HepG2 (cell line): ENCODE data around the gene DPH2. TPM values are rescaled to one million over a fixed set of nuclear protein-coding genes. Genes with fewer than 3 reads are reported as not detected.

Experiments
- IKZF5 ChIP-seq: IDR thresholded peaks from 2 replicates; pipeline ENCODE4 v1.6.1; 2018; ENCODE audit warnings: missing genetic modification reagents, mild to moderate bottlenecking, missing compliant biosample characterization
- KLF15 ChIP-seq: sonication (generic); formaldehyde crosslinking; IDR thresholded peaks from 2 replicates; pipeline ENCODE4 v1.8.1; 2023; ENCODE audit warnings: borderline replicate concordance, mild to moderate bottlenecking, inconsistent platforms, missing genetic modification reagents, mixed read lengths
- KMT2B ChIP-seq: IDR thresholded peaks from 2 replicates; pipeline ENCODE4 v1.6.1; 2016; ENCODE audit warnings: missing genetic modification reagents, missing compliant biosample characterization
- POLR2G ChIP-seq: fragments of 200-400 bp; formaldehyde crosslinking; IDR thresholded peaks from 2 replicates; pipeline ENCODE4 v1.6.1; 2018; ENCODE audit warnings: mild to moderate bottlenecking, low read depth, low read length, moderate library complexity
- SCMH1 ChIP-seq: sonication (generic); formaldehyde crosslinking; IDR thresholded peaks from 2 replicates; pipeline ENCODE4 v1.9.0; 2021; ENCODE audit warnings: missing genetic modification reagents, mild to moderate bottlenecking, borderline replicate concordance
- SRF ChIP-seq: IDR thresholded peaks from 2 replicates; pipeline ENCODE4 v1.6.1; 2011; ENCODE audit warnings: mild to moderate bottlenecking, low read depth, low read length, moderate library complexity
- TCF12 ChIP-seq, 2 experiments: fragments of 450-650 bp in 1 of 2; sonication (generic) in 1 of 2; formaldehyde crosslinking in 1 of 2; IDR thresholded peaks; 2 replicates each; pipeline versions ENCODE4 v1.6.1 to v1.8.0; 2017 to 2022; ENCODE audit warnings: antibody characterized with exemption in 1 of 2, mild to moderate bottlenecking in 1 of 2, missing genetic modification reagents in 1 of 2, moderate library complexity in 1 of 2
- ZNF510 ChIP-seq: sonication (generic); formaldehyde crosslinking; IDR thresholded peaks from 2 replicates; pipeline ENCODE4 v1.4.0; 2020; ENCODE audit warnings: low read depth, mild to moderate bottlenecking, missing genetic modification reagents
- ZNF780A ChIP-seq: sonication (generic); formaldehyde crosslinking; IDR thresholded peaks from 2 replicates; pipeline ENCODE4 v1.8.0; 2022; ENCODE audit warnings: mild to moderate bottlenecking, missing genetic modification reagents, moderate library complexity
- ZNF784 ChIP-seq: sonication (generic); formaldehyde crosslinking; IDR thresholded peaks from 2 replicates; pipeline ENCODE4 v1.5.1; 2020; ENCODE audit warnings: missing genetic modification reagents, mild to moderate bottlenecking, borderline replicate concordance
- ZXDC ChIP-seq: sonication (generic); formaldehyde crosslinking; IDR thresholded peaks from 2 replicates; pipeline ENCODE4 v1.5.0; 2020; ENCODE audit warnings: mild to moderate bottlenecking, missing genetic modification reagents
- polyA plus RNA-seq, 8 experiments: library from polyadenylated mRNA; depleted of rRNA in 3 of 8; stranded (reverse) in 7 of 8; unstranded in 1 of 8; fragments of >200 nt; fragmentation: Illumina TruSeq in 4 of 8; extraction: Trizol in 4 of 8; gene quantifications; 2 replicates each; pipeline versions ENCODE4 v1.2.1 to v1.2.3, GENCODE V29; 2011 to 2016; ENCODE audit warnings: low read depth in 4 of 8, missing spikeins in 1 of 8, mixed read lengths in 1 of 8; ENCODE audit not compliant: insufficient read depth in 1 of 8
- total RNA-seq, 5 experiments: library from RNA; depleted of rRNA; stranded (reverse); fragments of >200 nt; fragmentation: Illumina TruSeq; extraction: Trizol; gene quantifications; 2 replicates each; pipeline ENCODE4 v1.2.3, GENCODE V29; 2016; ENCODE audit warnings: low read depth in 1 of 5
- TF ChIP-seq, protein P1 (sequence below): sonication (generic); formaldehyde crosslinking; IDR thresholded peaks from 2 replicates; pipeline ENCODE4 v1.4.0; 2020; ENCODE audit warnings: missing genetic modification reagents
- TF ChIP-seq, protein P2 (sequence below): sonication (generic); formaldehyde crosslinking; IDR thresholded peaks from 2 replicates; pipeline ENCODE4 v1.9.0; 2021; ENCODE audit warnings: mild to moderate bottlenecking, missing genetic modification reagents

Gene DPH2
- total and polyA plus RNA-seq, 2 of the 13 experiments (the other 11 are each of a cell fraction or from before 2014, with no cell fraction given), result 32.2 to 38.3 TPM

DNA sequence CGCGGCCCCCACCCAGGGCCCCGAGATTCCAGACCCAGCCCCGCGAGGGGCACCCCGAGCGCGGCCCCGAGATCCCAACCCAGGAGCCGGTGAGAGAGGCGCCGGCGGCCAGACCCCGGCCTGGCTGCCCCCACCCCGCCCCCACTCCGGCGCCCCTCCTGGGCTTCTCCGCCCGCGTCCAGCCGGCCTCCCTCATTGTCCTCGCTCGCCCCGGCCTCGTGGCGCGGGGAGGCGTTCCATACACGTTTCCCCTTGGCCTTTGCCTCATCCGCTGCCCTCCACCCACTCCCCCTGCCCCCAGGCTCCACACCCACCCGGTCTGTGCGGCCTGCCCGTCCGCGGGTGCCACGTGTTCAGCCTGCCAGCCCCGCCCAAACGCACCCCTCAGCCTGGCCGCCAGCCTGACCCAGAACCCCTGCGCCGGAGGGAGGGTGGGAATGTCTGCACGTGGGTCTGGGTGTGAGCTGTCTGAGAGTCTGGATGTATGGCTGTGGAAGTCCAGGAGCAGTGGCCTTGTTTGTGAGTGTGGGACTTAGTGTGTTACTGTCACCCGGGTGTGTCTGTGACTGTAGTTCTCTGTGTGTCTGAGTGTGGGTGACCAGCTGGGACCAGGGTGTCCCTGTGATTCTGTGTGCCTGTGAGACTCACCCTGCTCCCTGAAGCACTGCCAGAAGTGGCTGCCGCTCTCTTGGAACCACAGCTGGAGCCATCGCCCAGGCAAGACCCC lies 9.9 kb downstream of the DPH2 start (continued):
- peak; percentile 49; the same call in 1 of the 2 replicates for TF ChIP-seq KMT2B (CRISPR knock-in tag)
- TF ChIP-seq ZNF780A, result no peak
- TF ChIP-seq ZXDC (CRISPR knock-in tag), result 0 out of 2 replicates have a peak, but pooled peaks have one; percentile 38
- TF ChIP-seq KLF15 (CRISPR knock-in tag), result no peak
- TF ChIP-seq SCMH1 (CRISPR knock-in tag), result no peak
- no peak; the same call in 1 of the 2 replicates for TF ChIP-seq POLR2G
- TF ChIP-seq SRF, result no peak
- TF ChIP-seq ZNF510 (CRISPR knock-in tag), result 0 out of 2 replicates have a peak, but pooled peaks have one; percentile 77
- TF ChIP-seq, protein P1, sequence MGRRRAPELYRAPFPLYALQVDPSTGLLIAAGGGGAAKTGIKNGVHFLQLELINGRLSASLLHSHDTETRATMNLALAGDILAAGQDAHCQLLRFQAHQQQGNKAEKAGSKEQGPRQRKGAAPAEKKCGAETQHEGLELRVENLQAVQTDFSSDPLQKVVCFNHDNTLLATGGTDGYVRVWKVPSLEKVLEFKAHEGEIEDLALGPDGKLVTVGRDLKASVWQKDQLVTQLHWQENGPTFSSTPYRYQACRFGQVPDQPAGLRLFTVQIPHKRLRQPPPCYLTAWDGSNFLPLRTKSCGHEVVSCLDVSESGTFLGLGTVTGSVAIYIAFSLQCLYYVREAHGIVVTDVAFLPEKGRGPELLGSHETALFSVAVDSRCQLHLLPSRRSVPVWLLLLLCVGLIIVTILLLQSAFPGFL (CRISPR knock-in tag), result no peak
- TF ChIP-seq IKZF5 (CRISPR knock-in tag), result peak; percentile 26; the same call in 1 of the 2 replicates
- TF ChIP-seq, protein P2, sequence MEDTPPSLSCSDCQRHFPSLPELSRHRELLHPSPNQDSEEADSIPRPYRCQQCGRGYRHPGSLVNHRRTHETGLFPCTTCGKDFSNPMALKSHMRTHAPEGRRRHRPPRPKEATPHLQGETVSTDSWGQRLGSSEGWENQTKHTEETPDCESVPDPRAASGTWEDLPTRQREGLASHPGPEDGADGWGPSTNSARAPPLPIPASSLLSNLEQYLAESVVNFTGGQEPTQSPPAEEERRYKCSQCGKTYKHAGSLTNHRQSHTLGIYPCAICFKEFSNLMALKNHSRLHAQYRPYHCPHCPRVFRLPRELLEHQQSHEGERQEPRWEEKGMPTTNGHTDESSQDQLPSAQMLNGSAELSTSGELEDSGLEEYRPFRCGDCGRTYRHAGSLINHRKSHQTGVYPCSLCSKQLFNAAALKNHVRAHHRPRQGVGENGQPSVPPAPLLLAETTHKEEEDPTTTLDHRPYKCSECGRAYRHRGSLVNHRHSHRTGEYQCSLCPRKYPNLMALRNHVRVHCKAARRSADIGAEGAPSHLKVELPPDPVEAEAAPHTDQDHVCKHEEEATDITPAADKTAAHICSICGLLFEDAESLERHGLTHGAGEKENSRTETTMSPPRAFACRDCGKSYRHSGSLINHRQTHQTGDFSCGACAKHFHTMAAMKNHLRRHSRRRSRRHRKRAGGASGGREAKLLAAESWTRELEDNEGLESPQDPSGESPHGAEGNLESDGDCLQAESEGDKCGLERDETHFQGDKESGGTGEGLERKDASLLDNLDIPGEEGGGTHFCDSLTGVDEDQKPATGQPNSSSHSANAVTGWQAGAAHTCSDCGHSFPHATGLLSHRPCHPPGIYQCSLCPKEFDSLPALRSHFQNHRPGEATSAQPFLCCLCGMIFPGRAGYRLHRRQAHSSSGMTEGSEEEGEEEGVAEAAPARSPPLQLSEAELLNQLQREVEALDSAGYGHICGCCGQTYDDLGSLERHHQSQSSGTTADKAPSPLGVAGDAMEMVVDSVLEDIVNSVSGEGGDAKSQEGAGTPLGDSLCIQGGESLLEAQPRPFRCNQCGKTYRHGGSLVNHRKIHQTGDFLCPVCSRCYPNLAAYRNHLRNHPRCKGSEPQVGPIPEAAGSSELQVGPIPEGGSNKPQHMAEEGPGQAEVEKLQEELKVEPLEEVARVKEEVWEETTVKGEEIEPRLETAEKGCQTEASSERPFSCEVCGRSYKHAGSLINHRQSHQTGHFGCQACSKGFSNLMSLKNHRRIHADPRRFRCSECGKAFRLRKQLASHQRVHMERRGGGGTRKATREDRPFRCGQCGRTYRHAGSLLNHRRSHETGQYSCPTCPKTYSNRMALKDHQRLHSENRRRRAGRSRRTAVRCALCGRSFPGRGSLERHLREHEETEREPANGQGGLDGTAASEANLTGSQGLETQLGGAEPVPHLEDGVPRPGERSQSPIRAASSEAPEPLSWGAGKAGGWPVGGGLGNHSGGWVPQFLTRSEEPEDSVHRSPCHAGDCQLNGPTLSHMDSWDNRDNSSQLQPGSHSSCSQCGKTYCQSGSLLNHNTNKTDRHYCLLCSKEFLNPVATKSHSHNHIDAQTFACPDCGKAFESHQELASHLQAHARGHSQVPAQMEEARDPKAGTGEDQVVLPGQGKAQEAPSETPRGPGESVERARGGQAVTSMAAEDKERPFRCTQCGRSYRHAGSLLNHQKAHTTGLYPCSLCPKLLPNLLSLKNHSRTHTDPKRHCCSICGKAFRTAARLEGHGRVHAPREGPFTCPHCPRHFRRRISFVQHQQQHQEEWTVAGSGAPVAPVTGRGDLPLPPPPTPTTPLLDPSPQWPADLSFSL (CRISPR knock-in tag), result no peak
- TF ChIP-seq TCF12 (IDR thresholded peaks at IDR 0.05), result no peak
- 0 out of 2 replicates have a peak, but pooled peaks have one; percentile 73 for TF ChIP-seq TCF12 (CRISPR knock-in tag; IDR thresholded peaks at IDR 0.05)
- 0 out of 2 replicates have a peak, but pooled peaks have one; percentile 9 for TF ChIP-seq ZNF784 (CRISPR knock-in tag)
